GM21576 (cell line): Measurements from ENCODE around the gene RND2.
A peak's percentile ranks its signal among the peaks of the same experiment; 100 is the strongest.

Experiments
- ATAC-seq: cut with Tn5 transposase; IDR thresholded peaks from one replicate; pipeline ENCODE4 v1.9.1; 2021; ENCODE audit warnings: mild to moderate bottlenecking, moderate library complexity; ENCODE audit not compliant: unreplicated experiment

Gene RND2

GRCh38 chr17:43003542-43004172 is 21.4 kb upstream of the RND2 start:
- no peak for ATAC-seq

GRCh38 chr17:43006639-43007551 is 18.1 kb upstream of the RND2 start, which contains the start of gene IFI35:
Gene IFI35, plus strand, starts transcription at chr17:43006784. Its CDS starts 164 bp downstream, at chr17:43006948.
- ATAC-seq: peak; percentile 85

GRCh38 chr17:43010667-43011308 is 14.2 kb upstream of the RND2 start:
- no peak for ATAC-seq

- ATAC-seq: no peak
Observed at GRCh38 chr17:43011728-43012472, 13.1 kb upstream of the RND2 start.

- no peak for ATAC-seq
Observed at GRCh38 chr17:43013296-43013695, 11.7 kb upstream of the RND2 start.

GRCh38 chr17:43014020-43014648 is 10.9 kb upstream of the RND2 start:
- ATAC-seq: no peak

GRCh38 chr17:43014649-43015542 is 10.1 kb upstream of the RND2 start:
- ATAC-seq: no peak

GRCh38 chr17:43015579-43015978 is 9.5 kb upstream of the RND2 start:
- no peak for ATAC-seq

- ATAC-seq: no peak
Observed at GRCh38 chr17:43016216-43016615, 8.8 kb upstream of the RND2 start.

GRCh38 chr17:43018008-43018853 is 6.8 kb upstream of the RND2 start:
- ATAC-seq: no peak

- no peak for ATAC-seq
Observed at GRCh38 chr17:43018932-43019331, 6.1 kb upstream of the RND2 start.

- ATAC-seq: no peak
Observed at GRCh38 chr17:43019418-43019817, 5.6 kb upstream of the RND2 start.

GRCh38 chr17:43020030-43020621 is 4.9 kb upstream of the RND2 start:
- ATAC-seq: no peak

- no peak for ATAC-seq
Observed at GRCh38 chr17:43020789-43021740, 4.0 kb upstream of the RND2 start.

GRCh38 chr17:43021741-43022512 is 3.1 kb upstream of the RND2 start, which contains the start of gene VAT1:
Gene VAT1, minus strand, starts transcription at chr17:43022385. Its CDS starts 63 bp downstream, at chr17:43022322.
- ATAC-seq: no peak

GRCh38 chr17:43025290-43025657 is 243 bp downstream of the RND2 start:
- ATAC-seq: no peak
